ENCODE results near the gene CNGA3.
"Not testable (repeated sequence)": the region's sequence is repeated elsewhere in the genome, so short reads cannot be mapped to it uniquely, and the experiment has no call there.

The CNGA3 gene

GRCh38 chr2:98396745-98397355 lies 50.6 kb downstream of the CNGA3 start:
- no peak for DNase-seq (ENCODE audit: low read depth, low spot score)

GRCh38 chr2:98399140-98399539 lies 52.9 kb downstream of the CNGA3 start:
- DNase-seq (ENCODE audit: low read depth, low spot score): no peak

GRCh38 chr2:98403878-98404277 lies 57.6 kb downstream of the CNGA3 start:
- DNase-seq (ENCODE audit: low read depth, low spot score): no peak

GRCh38 chr2:98404556-98405250 lies 58.4 kb downstream of the CNGA3 start:
- DNase-seq (ENCODE audit: low read depth, low spot score): no peak

- no peak for DNase-seq (ENCODE audit: low read depth, low spot score)
Measured at GRCh38 chr2:98405301-98405700, 59.0 kb downstream of the CNGA3 start.

- DNase-seq (ENCODE audit: low read depth, low spot score): no peak
Measured at GRCh38 chr2:98408155-98408554, 61.9 kb downstream of the CNGA3 start.

DNA sequence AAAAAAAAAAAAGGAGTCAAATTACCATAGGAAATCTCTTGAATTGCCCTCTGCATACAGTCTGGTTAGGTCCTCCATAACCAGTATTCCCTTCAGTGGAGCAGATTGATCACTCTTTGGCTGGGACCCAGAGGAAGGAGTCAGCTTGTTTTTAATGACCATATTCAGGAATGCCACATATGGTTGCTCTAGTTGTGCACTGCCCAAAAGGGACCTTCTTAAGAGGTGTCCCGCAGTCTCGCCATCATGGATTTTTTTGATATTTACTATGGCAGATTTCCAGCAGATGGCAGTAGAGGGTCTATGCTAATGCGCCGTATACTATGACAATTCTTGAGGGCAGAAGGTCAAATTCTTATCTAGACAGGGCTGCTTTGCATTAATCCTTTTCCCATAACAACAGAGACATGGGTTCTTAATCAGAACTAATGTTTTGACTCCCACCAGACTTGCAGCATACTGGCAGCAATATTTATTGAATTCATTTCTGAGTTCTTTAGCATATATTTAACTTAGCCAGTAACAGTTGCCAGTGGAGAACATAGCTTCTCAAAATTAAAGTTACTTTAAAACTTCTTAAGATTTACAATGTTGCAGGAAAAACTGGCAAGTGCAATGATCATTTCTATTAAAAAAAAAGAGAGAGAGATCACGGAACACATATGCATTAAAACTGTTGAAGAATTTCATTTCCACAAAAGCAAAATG lies 66.6 kb downstream of the CNGA3 start:
- peak; percentile 41 for DNase-seq (ENCODE audit: low read depth, low spot score)

GRCh38 chr2:98414246-98414645 lies 68.0 kb downstream of the CNGA3 start:
- DNase-seq (ENCODE audit: low read depth, low spot score): not testable (repeated sequence)

DNA sequence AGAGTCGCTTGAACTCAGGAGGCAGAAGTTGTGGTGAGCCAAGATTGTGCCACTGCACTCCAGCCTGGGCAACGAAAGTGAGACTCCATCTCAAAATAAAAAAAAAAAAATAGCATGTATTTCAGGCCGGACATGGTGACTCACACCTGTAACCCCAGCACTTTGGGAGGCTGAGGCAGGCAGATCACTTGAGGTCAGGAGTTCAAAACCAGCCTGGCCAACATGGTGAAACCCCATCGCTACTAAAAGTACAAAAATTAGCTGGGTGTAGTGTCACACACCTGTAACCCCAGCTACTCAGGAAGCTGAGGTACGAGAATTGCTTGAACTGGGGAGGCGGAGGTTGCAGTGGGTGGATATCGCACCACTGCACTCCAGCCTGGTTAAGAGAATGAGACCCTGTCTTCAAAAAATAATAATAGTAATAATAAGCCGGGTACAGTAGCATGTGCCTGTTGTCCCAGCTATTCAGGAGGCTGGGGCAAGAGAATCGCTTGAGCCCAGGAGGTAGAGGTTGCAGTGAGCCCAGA lies 69.5 kb downstream of the CNGA3 start:
- not testable (repeated sequence) for DNase-seq (ENCODE audit: low read depth, low spot score)

GRCh38 chr2:98416383-98417159 lies 70.3 kb downstream of the CNGA3 start:
- DNase-seq (ENCODE audit: low read depth, low spot score): no peak

DNA sequence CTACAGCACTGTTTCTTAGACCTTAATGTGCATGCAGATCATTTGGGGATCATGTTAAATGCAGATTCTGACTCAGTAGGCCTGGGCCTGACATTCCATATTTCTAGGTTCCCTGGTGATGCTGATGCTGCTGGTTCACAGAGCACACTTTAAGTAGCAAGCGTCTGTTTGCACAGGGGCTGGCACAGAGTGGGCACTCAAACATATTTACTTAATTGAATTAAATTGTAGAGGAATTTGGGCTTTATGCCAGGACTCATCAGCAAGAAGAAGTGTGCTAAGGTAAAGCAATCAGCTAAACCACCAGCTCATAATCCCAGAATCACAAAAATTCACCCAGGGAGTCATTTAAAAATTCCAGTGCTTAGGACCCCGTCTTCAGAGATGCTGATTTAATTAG lies 73.3 kb downstream of the CNGA3 start:
- DNase-seq (ENCODE audit: low read depth, low spot score): no peak

DNA sequence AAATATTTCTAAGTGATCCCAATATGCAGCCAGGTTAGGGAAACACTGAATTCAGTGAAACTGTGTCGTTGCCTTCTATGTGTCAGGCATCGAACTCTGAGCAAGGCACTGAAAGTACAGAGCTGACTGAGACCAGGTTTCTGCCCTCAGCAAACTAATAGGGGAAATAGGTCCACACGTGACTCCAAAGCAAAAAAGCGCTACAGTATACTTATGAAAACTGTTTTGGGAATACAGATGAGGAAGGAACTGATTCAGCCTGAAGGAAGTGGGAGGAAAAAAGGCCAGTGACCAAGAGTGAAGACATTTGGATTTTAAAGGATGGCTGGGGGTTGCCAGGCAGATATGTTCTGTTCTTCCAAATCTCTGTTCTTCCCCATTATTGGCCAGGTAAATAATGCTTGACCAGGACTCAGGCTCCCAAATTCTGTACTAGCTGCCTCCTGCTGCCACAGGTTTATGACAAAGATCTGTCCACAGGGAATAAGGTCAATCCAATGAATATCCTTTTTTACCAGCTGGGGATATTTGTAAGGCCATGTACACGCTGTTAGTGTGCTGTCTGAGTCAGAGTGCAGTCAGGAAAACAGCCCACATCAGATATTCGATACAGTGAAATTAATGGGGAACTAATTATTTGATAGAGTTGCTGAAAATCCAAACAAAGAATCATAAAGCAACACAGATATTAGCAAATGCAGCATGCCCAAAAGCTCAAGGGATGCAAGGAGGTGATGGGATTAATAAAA lies 73.9 kb downstream of the CNGA3 start:
- no peak for DNase-seq (ENCODE audit: low read depth, low spot score)

DNA sequence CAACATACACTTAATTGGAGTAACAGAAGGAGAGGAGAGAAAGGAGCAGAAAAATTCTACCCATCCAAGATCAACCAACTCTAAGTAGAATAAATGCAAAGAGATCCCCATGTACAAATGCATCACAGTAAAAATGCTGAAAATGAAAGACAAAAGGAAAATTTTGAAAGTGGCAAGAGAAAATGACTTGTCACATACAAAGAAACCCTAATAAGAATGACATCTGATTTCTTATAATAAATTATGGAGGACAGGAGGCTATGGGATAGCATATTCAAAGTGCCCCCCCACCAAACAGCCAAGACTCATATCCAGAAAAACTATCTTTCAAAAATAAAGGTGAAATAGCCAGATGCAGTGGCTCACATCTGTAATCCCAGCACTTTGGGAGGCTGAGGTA lies 76.2 kb downstream of the CNGA3 start:
- no peak for DNase-seq (ENCODE audit: low read depth, low spot score)

GRCh38 chr2:98426771-98427170 lies 80.5 kb downstream of the CNGA3 start:
- DNase-seq (ENCODE audit: low read depth, low spot score): no peak

DNA sequence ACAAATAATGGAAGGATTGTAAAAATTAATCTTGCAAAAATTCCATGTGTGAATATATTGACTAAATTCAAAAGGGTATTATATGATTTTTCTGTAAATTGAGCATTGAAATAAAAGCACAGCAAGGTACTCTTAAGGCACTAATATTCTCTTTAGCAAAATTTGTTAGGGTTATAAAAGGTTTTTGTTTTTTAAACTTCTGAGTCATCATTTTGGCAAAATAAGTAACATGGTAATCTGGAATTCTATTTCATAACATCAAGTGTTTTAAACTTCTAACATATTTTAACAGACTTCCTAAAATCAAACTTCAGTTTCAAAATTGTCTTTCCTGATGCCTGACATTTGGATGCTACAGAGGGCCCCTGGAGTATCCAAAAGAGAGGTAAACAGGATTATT lies 85.9 kb downstream of the CNGA3 start:
- DNase-seq (ENCODE audit: low read depth, low spot score): no peak

- DNase-seq (ENCODE audit: low read depth, low spot score): no peak
Measured at GRCh38 chr2:98433363-98433964, 87.2 kb downstream of the CNGA3 start.

DNA sequence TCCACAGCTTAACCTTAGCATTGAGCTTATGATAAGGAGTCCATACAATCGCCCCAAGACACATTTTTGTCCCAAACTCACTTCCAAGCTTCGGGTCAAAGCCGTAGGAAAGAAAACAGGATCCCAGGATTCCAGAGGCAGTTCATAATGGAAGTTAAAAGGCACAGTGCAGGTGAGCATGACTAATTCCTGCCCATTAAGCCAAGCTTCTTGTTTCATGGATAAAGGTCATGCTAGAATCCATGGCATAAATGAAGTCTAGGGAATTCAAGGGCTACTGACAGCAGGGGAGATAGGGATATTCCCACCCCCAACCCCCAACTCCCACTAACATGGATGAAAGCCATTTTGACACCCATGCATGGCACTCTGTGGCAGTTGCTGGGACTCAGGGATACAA lies 88.2 kb downstream of the CNGA3 start:
- no peak for DNase-seq (ENCODE audit: low read depth, low spot score)

DNA sequence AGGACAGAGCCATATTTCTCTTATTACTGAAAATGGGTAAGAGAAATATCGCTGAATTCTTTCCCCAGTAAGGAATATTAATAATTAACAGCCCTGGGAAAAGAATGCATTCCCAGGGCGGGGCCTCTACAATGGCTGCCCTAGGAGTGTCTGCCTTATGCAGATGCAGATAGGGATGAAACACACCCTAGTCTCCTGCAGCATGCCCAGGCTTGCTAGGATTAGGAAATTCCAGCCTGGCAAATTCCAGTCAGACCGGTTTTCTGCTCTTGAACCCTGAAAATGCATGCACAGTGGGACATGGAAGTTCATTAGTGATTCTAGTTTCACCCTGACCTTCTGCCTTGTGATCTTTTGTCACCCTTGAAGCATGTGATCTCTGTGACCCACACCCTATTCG lies 89.4 kb downstream of the CNGA3 start:
- DNase-seq (ENCODE audit: low read depth, low spot score): not testable (repeated sequence)

GRCh38 chr2:98436734-98437133 lies 90.5 kb downstream of the CNGA3 start:
- DNase-seq (ENCODE audit: low read depth, low spot score): no peak

DNA sequence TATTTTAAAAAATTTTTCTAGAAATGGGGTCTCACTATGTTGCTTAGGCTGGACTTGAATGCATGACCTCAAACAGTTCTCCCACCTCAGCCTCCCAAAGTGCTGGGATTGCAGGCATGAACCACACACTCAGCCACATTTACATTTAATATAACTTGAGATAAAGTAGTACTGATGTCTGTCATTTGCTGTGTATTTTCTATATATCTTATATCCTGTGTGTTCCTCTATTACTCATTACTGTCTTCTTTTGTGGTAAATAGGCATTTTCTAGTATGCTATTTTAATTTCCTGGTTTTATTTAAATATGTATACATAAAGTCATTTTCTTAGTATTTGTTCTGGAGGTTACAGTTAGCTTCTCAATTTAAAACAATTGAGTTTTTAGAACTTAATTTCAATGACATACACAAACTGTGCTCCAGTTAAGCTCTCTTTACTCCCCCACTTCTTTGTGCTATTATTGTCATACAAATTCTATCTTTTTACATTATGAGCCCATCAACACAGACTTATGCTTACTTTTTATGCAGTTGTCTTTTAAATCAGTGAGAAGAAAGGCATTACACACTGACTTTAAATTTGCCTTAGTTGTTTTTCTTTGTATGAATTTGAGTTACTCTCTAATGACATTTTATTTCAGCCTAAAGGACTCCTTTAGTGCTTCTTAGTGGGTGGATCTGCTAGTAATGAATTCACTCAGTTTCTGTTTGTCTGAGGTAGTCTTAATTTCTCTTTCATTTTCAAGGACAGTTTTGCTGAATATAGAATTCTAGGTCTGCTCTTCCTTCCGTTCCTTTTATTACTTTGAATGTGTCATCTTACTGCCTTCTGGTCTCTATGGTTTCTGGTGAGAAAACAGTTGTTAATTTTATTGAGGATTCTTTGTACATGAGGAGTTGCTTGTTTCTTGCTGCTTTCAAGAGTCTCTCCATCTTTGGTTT lies 92.2 kb downstream of the CNGA3 start:
- no peak for DNase-seq (ENCODE audit: low read depth, low spot score)

Data from activated naive CD8-positive, alpha-beta T cell treated with anti-CD3 and anti-CD28 coated beads, Interleukin-2, amount 50 U/mL, for 16 hours (primary cell).